ENCODE data around the gene ALDH9A1.

Gene ALDH9A1

GRCh38 chr1:165688046-165688445, 10.3 kb downstream of the ALDH9A1 start:
- TF ChIP-seq REST (IDR thresholded peaks at IDR 0.05; ENCODE audit: low read depth), result no peak
- no peak for TF ChIP-seq FOXM1 (IDR thresholded peaks at IDR 0.05; ENCODE audit: borderline replicate concordance, low read depth)
- TF ChIP-seq TAF1 (IDR thresholded peaks at IDR 0.05; ENCODE audit: low read depth), result no peak
- no peak for TF ChIP-seq NFIC (IDR thresholded peaks at IDR 0.05)
- TF ChIP-seq YY1 (IDR thresholded peaks at IDR 0.05; ENCODE audit: low read depth), result no peak
- no peak for TF ChIP-seq ZBTB7A (IDR thresholded peaks at IDR 0.05; ENCODE audit: low read depth)
- TF ChIP-seq TCF12 (IDR thresholded peaks at IDR 0.05; ENCODE audit: low read depth), result no peak
- TF ChIP-seq RAD21 (IDR thresholded peaks at IDR 0.05; ENCODE audit: low read depth), result no peak
- TF ChIP-seq CEBPB (IDR thresholded peaks at IDR 0.05), result no peak
- TF ChIP-seq MAX (IDR thresholded peaks at IDR 0.05), result no peak
- TF ChIP-seq EP300 (IDR thresholded peaks at IDR 0.05; ENCODE audit: borderline replicate concordance), result no peak
- no peak for TF ChIP-seq TEAD4 (IDR thresholded peaks at IDR 0.05)
- no peak for TF ChIP-seq EGR1 (IDR thresholded peaks at IDR 0.05)
- TF ChIP-seq, protein P1, sequence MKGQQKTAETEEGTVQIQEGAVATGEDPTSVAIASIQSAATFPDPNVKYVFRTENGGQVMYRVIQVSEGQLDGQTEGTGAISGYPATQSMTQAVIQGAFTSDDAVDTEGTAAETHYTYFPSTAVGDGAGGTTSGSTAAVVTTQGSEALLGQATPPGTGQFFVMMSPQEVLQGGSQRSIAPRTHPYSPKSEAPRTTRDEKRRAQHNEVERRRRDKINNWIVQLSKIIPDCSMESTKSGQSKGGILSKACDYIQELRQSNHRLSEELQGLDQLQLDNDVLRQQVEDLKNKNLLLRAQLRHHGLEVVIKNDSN (IDR thresholded peaks at IDR 0.05), result no peak
- TF ChIP-seq CREB1 (IDR thresholded peaks at IDR 0.05; ENCODE audit: low read depth), result no peak

DNA sequence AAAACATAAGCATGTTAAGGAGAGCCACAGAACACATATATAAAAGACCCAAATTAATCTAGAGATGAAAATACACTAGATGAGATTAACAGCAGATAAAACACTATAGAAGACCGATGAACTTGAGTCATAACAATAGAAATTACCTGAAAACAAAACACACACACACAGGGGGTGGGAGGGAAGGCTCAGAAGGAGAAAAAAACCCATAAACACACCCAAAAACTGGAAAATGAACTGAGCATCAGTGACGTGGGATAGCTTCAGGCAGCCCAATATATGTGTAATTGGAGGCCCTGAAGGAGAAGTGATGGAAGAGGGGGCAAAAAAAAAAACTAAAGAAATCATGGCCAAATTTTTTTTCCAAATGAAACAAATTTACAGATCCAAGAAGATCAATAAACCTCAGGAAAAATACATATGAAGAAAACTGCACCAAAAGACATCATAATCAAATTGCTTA, 11.4 kb downstream of the ALDH9A1 start:
- TF ChIP-seq RAD21 (IDR thresholded peaks at IDR 0.05; ENCODE audit: low read depth), result no peak
- no peak for TF ChIP-seq MAX (IDR thresholded peaks at IDR 0.05)
- TF ChIP-seq CEBPB (IDR thresholded peaks at IDR 0.05), result no peak
- TF ChIP-seq TAF1 (IDR thresholded peaks at IDR 0.05; ENCODE audit: low read depth), result no peak
- no peak for TF ChIP-seq TEAD4 (IDR thresholded peaks at IDR 0.05)
- TF ChIP-seq NFIC (IDR thresholded peaks at IDR 0.05), result no peak
- TF ChIP-seq EGR1 (IDR thresholded peaks at IDR 0.05), result no peak
- TF ChIP-seq EP300 (IDR thresholded peaks at IDR 0.05; ENCODE audit: borderline replicate concordance), result no peak
- TF ChIP-seq YY1 (IDR thresholded peaks at IDR 0.05; ENCODE audit: low read depth), result no peak
- no peak for TF ChIP-seq CREB1 (IDR thresholded peaks at IDR 0.05; ENCODE audit: low read depth)
- TF ChIP-seq ZBTB7A (IDR thresholded peaks at IDR 0.05; ENCODE audit: low read depth), result no peak
- no peak for TF ChIP-seq REST (IDR thresholded peaks at IDR 0.05; ENCODE audit: low read depth)
- TF ChIP-seq FOXM1 (IDR thresholded peaks at IDR 0.05; ENCODE audit: borderline replicate concordance, low read depth), result no peak
- no peak for TF ChIP-seq TCF12 (IDR thresholded peaks at IDR 0.05; ENCODE audit: low read depth)
- TF ChIP-seq, protein P1 (IDR thresholded peaks at IDR 0.05), result no peak

- no peak for TF ChIP-seq EGR1 (IDR thresholded peaks at IDR 0.05)
- no peak for TF ChIP-seq ZBTB7A (IDR thresholded peaks at IDR 0.05; ENCODE audit: low read depth)
Observed at GRCh38 chr1:165686121-165686970, 12.0 kb downstream of the ALDH9A1 start.

DNA sequence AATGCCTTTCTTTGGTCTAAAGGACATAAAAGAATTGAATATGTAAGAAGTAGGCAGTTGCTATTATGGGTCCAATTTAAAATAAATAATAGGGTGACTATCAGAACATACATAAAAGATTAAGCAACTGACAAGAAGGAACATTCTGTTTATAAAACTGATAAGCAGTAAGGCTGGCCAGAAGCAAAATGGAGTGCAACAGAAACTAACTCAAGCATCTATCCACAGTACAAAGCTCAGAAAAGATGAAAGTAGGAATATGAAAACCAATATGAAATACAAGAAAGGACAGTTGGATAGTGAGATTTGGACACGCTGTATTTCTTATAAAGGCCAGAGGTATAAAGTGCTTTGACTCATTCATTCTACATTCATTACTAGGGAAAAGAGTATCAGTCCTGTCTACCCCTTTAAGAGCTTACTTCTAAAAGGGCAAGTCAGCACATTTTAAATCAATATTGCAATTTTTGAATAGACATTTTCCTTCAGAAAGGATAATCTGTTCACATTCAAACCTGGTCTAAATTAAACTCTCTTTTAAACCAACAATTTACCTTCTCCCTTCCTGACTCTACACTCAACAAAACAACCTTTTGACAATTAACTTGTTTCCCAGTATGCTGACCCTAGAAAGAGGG, 14.4 kb downstream of the ALDH9A1 start:
- TF ChIP-seq TCF12 (IDR thresholded peaks at IDR 0.05; ENCODE audit: low read depth) (no peak), FOXM1 (IDR thresholded peaks at IDR 0.05; ENCODE audit: borderline replicate concordance, low read depth) (no peak), YY1 (IDR thresholded peaks at IDR 0.05; ENCODE audit: low read depth) (no peak), CEBPB (IDR thresholded peaks at IDR 0.05) (no peak), NFIC (IDR thresholded peaks at IDR 0.05) (no peak), TAF1 (IDR thresholded peaks at IDR 0.05; ENCODE audit: low read depth) (no peak), CREB1 (IDR thresholded peaks at IDR 0.05; ENCODE audit: low read depth) (no peak), REST (IDR thresholded peaks at IDR 0.05; ENCODE audit: low read depth) (no peak), ZBTB7A (IDR thresholded peaks at IDR 0.05; ENCODE audit: low read depth) (no peak), TEAD4 (IDR thresholded peaks at IDR 0.05) (no peak), EP300 (IDR thresholded peaks at IDR 0.05; ENCODE audit: borderline replicate concordance) (no peak), EGR1 (IDR thresholded peaks at IDR 0.05) (no peak), RAD21 (IDR thresholded peaks at IDR 0.05; ENCODE audit: low read depth) (no peak)
- TF ChIP-seq, protein P1 (IDR thresholded peaks at IDR 0.05), result no peak

Measured in Ishikawa (cell line).